SK-N-SH (cell line): ENCODE measurements around the gene ADAP1. TPM values are rescaled to one million over a fixed set of nuclear protein-coding genes. Genes with fewer than 3 reads are reported as not detected.

ENCODE experiments used
- CTCF ChIA-PET: fragments of 300-600, 350-600 bp; formaldehyde crosslinking; extraction: SDS; loops from one replicate; lab custom pipeline; 2021; lab: Yijun Ruan, JAX
- POLR2A ChIA-PET: fragments of 350-600 bp; sonication (Branson Sonifier 250); formaldehyde crosslinking; extraction: SDS; loops from one replicate; lab custom pipeline; 2020; ENCODE audit warnings: antibody characterized with exemption, inconsistent platforms; lab: Yijun Ruan, JAX
- DNase-seq: peaks from one replicate; pipeline ENCODE4 v3.0.0; 2012
- H2AFZ ChIP-seq: fragments of 200-600 bp; sonication (generic); 2 replicates; pipeline ENCODE4 v1.8.1; 2016; ENCODE audit warnings: antibody characterized with exemption, mild to moderate bottlenecking, low read depth
- H3F3A ChIP-seq: fragments of 200-600 bp; sonication (generic); replicated peaks from 2 replicates; pipeline ENCODE3; 2016; ENCODE audit warnings: antibody characterized with exemption, mild to moderate bottlenecking; ENCODE audit not compliant: insufficient read depth
- H3K27ac ChIP-seq, 2 experiments: fragments of 200-500 bp in 1 of 2; fragments of 200-600 bp in 1 of 2; sonication (Bioruptor generic) in 1 of 2; sonication (generic), shearing (Covaris generic) in 1 of 2; 2 replicates each; pipeline versions ENCODE4 v1.5.1 to v1.6.1; 2014 to 2016; ENCODE audit warnings: low read depth in 2 of 2, inconsistent platforms in 1 of 2, low read length in 1 of 2, mild to moderate bottlenecking in 1 of 2, mixed read lengths in 1 of 2
- H3K27me3 ChIP-seq: fragments of 200-600 bp; sonication (generic), shearing (Covaris generic); 2 replicates; pipeline ENCODE4 v1.6.1; 2016; ENCODE audit warnings: mixed run types; ENCODE audit not compliant: insufficient read depth
- H3K36me3 ChIP-seq, 2 experiments: fragments of 200-500 bp in 1 of 2; fragments of 200-600 bp in 1 of 2; sonication (Bioruptor generic) in 1 of 2; sonication (generic) in 1 of 2; replicated peaks in 1 of 2; 2 replicates each; pipeline versions ENCODE3 to v1.5.1; 2014 to 2016; ENCODE audit warnings: low read length in 1 of 2, mild to moderate bottlenecking in 1 of 2; ENCODE audit not compliant: insufficient read depth in 2 of 2, control insufficient read depth in 1 of 2
- H3K4me1 ChIP-seq, 2 experiments: fragments of 200-500 bp in 1 of 2; fragments of 200-600 bp in 1 of 2; sonication (Bioruptor generic) in 1 of 2; sonication (generic), shearing (Covaris generic) in 1 of 2; 2 replicates each; pipeline versions ENCODE4 v1.5.1 to v1.6.1; 2014 to 2016; ENCODE audit warnings: low read depth in 1 of 2, low read length in 1 of 2, mixed run types in 1 of 2; ENCODE audit not compliant: insufficient read depth in 2 of 2, control insufficient read depth in 1 of 2
- H3K4me2 ChIP-seq: fragments of 200-600 bp; sonication (generic), shearing (Covaris generic); 2 replicates; pipeline ENCODE4 v1.6.1; 2017; ENCODE audit warnings: mixed run types
- H3K4me3 ChIP-seq, 2 experiments: fragments of 200-500 bp in 1 of 2; fragments of 200-600 bp in 1 of 2; sonication (Bioruptor generic) in 1 of 2; sonication (generic), shearing (Covaris generic) in 1 of 2; 2 replicates each; pipeline versions ENCODE4 v1.5.1 to v1.8.1; 2014 to 2016; ENCODE audit warnings: low read depth in 2 of 2, inconsistent platforms in 1 of 2, low read length in 1 of 2, mild to moderate bottlenecking in 1 of 2, mixed read lengths in 1 of 2, moderate library complexity in 1 of 2
- H3K79me2 ChIP-seq: fragments of 200-600 bp; sonication (generic); 2 replicates; pipeline ENCODE4 v1.8.1; 2017; ENCODE audit warnings: mild to moderate bottlenecking; ENCODE audit not compliant: insufficient read depth
- H3K9ac ChIP-seq: fragments of 200-600 bp; sonication (generic); 2 replicates; pipeline ENCODE4 v1.6.1; 2017; ENCODE audit warnings: mixed run types
- H3K9me2 ChIP-seq: fragments of 200-600 bp; sonication (generic); 2 replicates; pipeline ENCODE4 v1.6.1; 2017; ENCODE audit warnings: mixed run types
- H3K9me3 ChIP-seq: fragments of 200-600 bp; sonication (generic); 2 replicates; pipeline ENCODE4 v1.6.1; 2017; ENCODE audit warnings: mixed run types, mild to moderate bottlenecking, moderate library complexity
- H4K20me1 ChIP-seq: fragments of 200-600 bp; sonication (generic); 2 replicates; pipeline ENCODE4 v1.6.1; 2017; ENCODE audit warnings: mild to moderate bottlenecking, mixed run types; ENCODE audit not compliant: insufficient read depth
- ELF1 ChIP-seq: IDR thresholded peaks from 2 replicates; pipeline ENCODE4 v1.4.0; 2012
- EP300 ChIP-seq, 2 experiments: IDR thresholded peaks; 2 replicates each; pipeline versions ENCODE4 v1.4.0 to v1.6.1; 2012; ENCODE audit warnings: borderline replicate concordance in 1 of 2, low read depth in 1 of 2, low read length in 1 of 2
- EZH2phosphoT487 ChIP-seq: fragments of 200-600 bp; sonication (generic); IDR thresholded peaks from 2 replicates; pipeline ENCODE4 v1.6.1; 2017; ENCODE audit warnings: low read depth, mixed run types, mild to moderate bottlenecking, antibody characterized with exemption, moderate library complexity, borderline replicate concordance
- GABPA ChIP-seq: IDR thresholded peaks from 2 replicates; pipeline ENCODE4 v1.4.0; 2012; ENCODE audit warnings: low read depth, mild to moderate bottlenecking
- GATA2 ChIP-seq: sonication (generic); formaldehyde crosslinking; IDR thresholded peaks from 2 replicates; pipeline ENCODE4 v1.5.0; 2020; ENCODE audit warnings: mild to moderate bottlenecking, missing genetic modification reagents
- IRF3 ChIP-seq: fragments of 150-350 bp; IDR thresholded peaks from 2 replicates; pipeline ENCODE4 v1.6.1; 2016; ENCODE audit warnings: mild to moderate bottlenecking, low read depth, low read length
- POLR2AphosphoS5 ChIP-seq: IDR thresholded peaks from 2 replicates; pipeline ENCODE4 v1.6.1; 2012; ENCODE audit warnings: low read depth, low read length
- RAD21 ChIP-seq: IDR thresholded peaks from 2 replicates; pipeline ENCODE4 v1.6.1; 2012; ENCODE audit warnings: mild to moderate bottlenecking, low read length
- RCOR1 ChIP-seq: fragments of 150-350 bp; IDR thresholded peaks from 2 replicates; pipeline ENCODE4 v1.6.1; 2017; ENCODE audit warnings: antibody characterized with exemption, low read length
- REST ChIP-seq: IDR thresholded peaks from 2 replicates; pipeline ENCODE4 v1.6.1; 2012; ENCODE audit warnings: mild to moderate bottlenecking, low read depth, low read length, moderate library complexity
- RFX5 ChIP-seq: IDR thresholded peaks from 2 replicates; pipeline ENCODE4 v1.6.1; 2012; ENCODE audit warnings: mild to moderate bottlenecking, improper control_type of control experiment, low read length
- SIN3A ChIP-seq: IDR thresholded peaks from 2 replicates; pipeline ENCODE4 v1.6.1; 2012; ENCODE audit warnings: low read depth, mild to moderate bottlenecking, low read length, moderate library complexity, borderline replicate concordance
- TCF12 ChIP-seq: IDR thresholded peaks from 2 replicates; pipeline ENCODE4 v1.4.0; 2012
- USF1 ChIP-seq: IDR thresholded peaks from 2 replicates; pipeline ENCODE4 v1.4.0; 2012; ENCODE audit warnings: low read depth, borderline replicate concordance
- USF2 ChIP-seq: fragments of 150-350 bp; IDR thresholded peaks from 2 replicates; pipeline ENCODE4 v1.6.1; 2017; ENCODE audit warnings: antibody characterized with exemption, low read length, low read depth, borderline replicate concordance
- YY1 ChIP-seq: IDR thresholded peaks from 2 replicates; pipeline ENCODE4 v1.4.0; 2012; ENCODE audit warnings: low read depth, mild to moderate bottlenecking
- ZBTB33 ChIP-seq: IDR thresholded peaks from 2 replicates; pipeline ENCODE4 v1.4.0; 2012; ENCODE audit warnings: low read depth, borderline replicate concordance
- WGBS: methylation state at CpG from one replicate; pipeline ENCODE4 v1.1.6; 2017; ENCODE audit warnings: low lambda C conversion rate; 5-methylcytosine and 5-hydroxymethylcytosine counted together
- polyA plus RNA-seq, 3 experiments: library from polyadenylated mRNA; depleted of rRNA; stranded (reverse); fragments of >200 nt; gene quantifications; 2 replicates each; pipeline ENCODE4 v1.2.3, GENCODE V29; 2012

The ADAP1 gene
- polyA plus RNA-seq, 1 of the 3 experiments (the other 2 are of a cell fraction), result 3.2 TPM

- TF ChIP-seq IRF3, result no peak
- TF ChIP-seq ELF1, result no peak
- TF ChIP-seq ZBTB33, result no peak
- TF ChIP-seq GABPA, result no peak
- TF ChIP-seq RCOR1, result no peak
- no peak for TF ChIP-seq EZH2phosphoT487
- no peak for TF ChIP-seq RAD21
- TF ChIP-seq, all 33 proteins: peak for 0
Observed at GRCh38 chr7:871900-872537, 82.5 kb downstream of the ADAP1 start (continued).

- H3K4me2 ChIP-seq, result no peak overlapping the region
- H3K27ac ChIP-seq, result no peak overlapping the region
- no peaks in the 10 kb centered on the region for H3K9me3 ChIP-seq
- DNase-seq, result no peak
- ChIA-PET CTCF (interaction anchor here (1.2 to 3.7 kb wide), 2 partner anchors 33 to 47 kb away, joined by 3 to 11 read pairs; no protein-coding TSS in a partner anchor), POLR2A (no interaction called here)
- peaks cover 30% of the 10 kb centered on the region for H3F3A ChIP-seq
- peaks cover 50 to 68% of the 10 kb centered on the region in 2 experiments for H3K36me3 ChIP-seq
- no peaks in the 10 kb centered on the region for H3K27me3 ChIP-seq
- no peak overlapping the region for H3K9ac ChIP-seq
- H4K20me1 ChIP-seq, result no peaks in the 10 kb centered on the region
- 0 out of 2 replicates have a peak, but pooled peaks cover 5% of the 10 kb centered on the region for H3K79me2 ChIP-seq
- peaks cover 0 to 27% of the 10 kb centered on the region in 2 experiments; a peak in 2 of 4 replicates for H3K4me1 ChIP-seq
- 94% methylated on average over 14 of the region's 14 CpGs for WGBS
- H3K9me2 ChIP-seq, result no peaks in the 10 kb centered on the region
- no peak overlapping the region for H2AFZ ChIP-seq
- no peak overlapping the region for H3K4me3 ChIP-seq
- no peak for TF ChIP-seq RFX5
- TF ChIP-seq EP300 (IDR thresholded peaks at IDR 0.05; ENCODE audit: borderline replicate concordance in 1 of 2, low read depth in 1 of 2, low read length in 1 of 2), result no peak
- TF ChIP-seq YY1, result no peak
- TF ChIP-seq SIN3A, result no peak
- no peak for TF ChIP-seq RAD21
- TF ChIP-seq ELF1, result no peak
- TF ChIP-seq REST, result no peak
- TF ChIP-seq IRF3, result no peak
- no peak for TF ChIP-seq ZBTB33
- no peak for TF ChIP-seq POLR2AphosphoS5
- no peak for TF ChIP-seq TCF12
- TF ChIP-seq USF2, result no peak
- no peak for TF ChIP-seq GATA2 (CRISPR knock-in tag)
- no peak for TF ChIP-seq USF1
- TF ChIP-seq RCOR1, result no peak
Observed at GRCh38 chr7:869348-869747, 85.1 kb downstream of the ADAP1 start.
